HEK293 (cell line): Measurements from ENCODE around the gene CNTRL.

Source experiments
- CTCF ChIA-PET: fragments of 350-600 bp; formaldehyde crosslinking; extraction: SDS; loops from one replicate; lab custom pipeline; 2021; ENCODE audit warnings: antibody characterized with exemption; lab: Yijun Ruan, JAX
- POLR2A ChIA-PET: fragments of 300-600 bp; formaldehyde crosslinking; extraction: SDS; loops from one replicate; lab custom pipeline; 2020; ENCODE audit warnings: antibody characterized with exemption, inconsistent platforms; lab: Yijun Ruan, JAX
- H3K27ac ChIP-seq: fragments of 200-500 bp; sonication (Bioruptor generic); 2 replicates; pipeline ENCODE4 v1.5.1; 2014; ENCODE audit warnings: low read depth, low read length, control low read depth, inconsistent platforms; ENCODE audit errors: extremely low read depth
- H3K36me3 ChIP-seq, 2 experiments: fragments of 200-500 bp in 1 of 2; sonication (Bioruptor generic) in 1 of 2; 1 replicate in 1 of 2; 2 replicates in 1 of 2; pipeline ENCODE4 v1.5.1; 2014 to 2017; ENCODE audit warnings: inconsistent platforms in 2 of 2, low read length in 2 of 2; ENCODE audit not compliant: control insufficient read depth in 2 of 2, insufficient read depth in 1 of 2
- H3K4me1 ChIP-seq: fragments of 200-500 bp; sonication (Bioruptor generic); 2 replicates; pipeline ENCODE4 v1.5.1; 2014; ENCODE audit warnings: mild to moderate bottlenecking, low read length, inconsistent platforms; ENCODE audit not compliant: control insufficient read depth, insufficient read depth
- H3K4me3 ChIP-seq: 2 replicates; pipeline ENCODE4 v1.5.1; 2011; ENCODE audit warnings: low read depth, mild to moderate bottlenecking, control low read depth, low read length, moderate library complexity
- H3K9me3 ChIP-seq: fragments of 200-500 bp; sonication (Bioruptor generic); 2 replicates; pipeline ENCODE4 v1.5.1; 2014; ENCODE audit warnings: low read depth, low read length, inconsistent platforms; ENCODE audit not compliant: control insufficient read depth, insufficient read depth
- HOXC10 ChIP-seq: sonication (generic); formaldehyde crosslinking; IDR thresholded peaks from 2 replicates; pipeline ENCODE4 v1.8.1; 2023; ENCODE audit warnings: mild to moderate bottlenecking, missing genetic modification reagents
- SCRT1 ChIP-seq: fragments of 450-650 bp; formaldehyde crosslinking; IDR thresholded peaks from 2 replicates; pipeline ENCODE4 v1.5.1; 2016; ENCODE audit warnings: missing biosample characterization, missing genetic modification characterization, borderline replicate concordance
- SP2 ChIP-seq: fragments of 450-650 bp; formaldehyde crosslinking; IDR thresholded peaks from 2 replicates; pipeline ENCODE4 v1.5.1; 2016; ENCODE audit warnings: missing biosample characterization, missing genetic modification characterization
- TCF7L2 ChIP-seq: IDR thresholded peaks from 2 replicates; pipeline ENCODE4 v1.6.1; 2011; ENCODE audit warnings: low read depth, mild to moderate bottlenecking, inconsistent platforms, low read length, moderate library complexity, borderline replicate concordance
- ZFP37 ChIP-seq: fragments of 450-650 bp; formaldehyde crosslinking; IDR thresholded peaks from 2 replicates; pipeline ENCODE4 v1.5.1; 2016; ENCODE audit warnings: missing biosample characterization, missing genetic modification characterization
- ZIC2 ChIP-seq: fragments of 450-650 bp; formaldehyde crosslinking; IDR thresholded peaks from 2 replicates; pipeline ENCODE4 v1.5.1; 2016; ENCODE audit warnings: missing biosample characterization, missing genetic modification characterization
- ZNF155 ChIP-seq: fragments of 450-650 bp; formaldehyde crosslinking; IDR thresholded peaks from 2 replicates; pipeline ENCODE4 v1.5.1; 2016; ENCODE audit warnings: missing biosample characterization, missing genetic modification characterization
- ZNF2 ChIP-seq: fragments of 450-650 bp; formaldehyde crosslinking; IDR thresholded peaks from 2 replicates; pipeline ENCODE4 v1.5.1; 2016; ENCODE audit warnings: missing biosample characterization, missing genetic modification characterization
- ZNF239 ChIP-seq: fragments of 450-650 bp; formaldehyde crosslinking; IDR thresholded peaks from 2 replicates; pipeline ENCODE4 v1.5.1; 2016; ENCODE audit warnings: missing biosample characterization, missing genetic modification characterization
- ZNF292 ChIP-seq: fragments of 450-650 bp; formaldehyde crosslinking; IDR thresholded peaks from 2 replicates; pipeline ENCODE4 v1.5.1; 2016; ENCODE audit warnings: low read depth, missing biosample characterization, missing genetic modification characterization, borderline replicate concordance
- ZNF350 ChIP-seq: fragments of 450-650 bp; formaldehyde crosslinking; IDR thresholded peaks from 2 replicates; pipeline ENCODE4 v1.5.0; 2017; ENCODE audit warnings: missing biosample characterization, mild to moderate bottlenecking, missing genetic modification characterization
- ZNF473 ChIP-seq: fragments of 450-650 bp; formaldehyde crosslinking; IDR thresholded peaks from 2 replicates; pipeline ENCODE4 v1.5.1; 2017; ENCODE audit warnings: missing biosample characterization, missing genetic modification characterization
- ZNF48 ChIP-seq: fragments of 450-650 bp; formaldehyde crosslinking; IDR thresholded peaks from 2 replicates; pipeline ENCODE4 v1.5.1; 2016; ENCODE audit warnings: missing biosample characterization, missing genetic modification characterization
- ZNF529 ChIP-seq: fragments of 450-650 bp; formaldehyde crosslinking; IDR thresholded peaks from 2 replicates; pipeline ENCODE4 v1.5.1; 2017; ENCODE audit warnings: missing genetic modification characterization, missing biosample characterization; ENCODE audit not compliant: insufficient replicate concordance
- ZNF530 ChIP-seq: fragments of 450-650 bp; formaldehyde crosslinking; IDR thresholded peaks from 2 replicates; pipeline ENCODE4 v1.5.1; 2016; ENCODE audit warnings: low read depth, missing biosample characterization, missing genetic modification characterization
- ZNF596 ChIP-seq: fragments of 450-650 bp; IDR thresholded peaks from 2 replicates; pipeline ENCODE4 v1.5.0; 2018; ENCODE audit warnings: missing biosample characterization, mild to moderate bottlenecking, missing genetic modification characterization, moderate library complexity
- ZNF621 ChIP-seq: fragments of 450-650 bp; formaldehyde crosslinking; IDR thresholded peaks from 2 replicates; pipeline ENCODE4 v1.5.1; 2017; ENCODE audit warnings: missing biosample characterization, missing genetic modification characterization
- ZNF629 ChIP-seq: fragments of 450-650 bp; formaldehyde crosslinking; IDR thresholded peaks from 2 replicates; pipeline ENCODE4 v1.5.1; 2017; ENCODE audit warnings: missing biosample characterization, missing genetic modification characterization
- ZNF658 ChIP-seq: fragments of 450-650 bp; formaldehyde crosslinking; IDR thresholded peaks from 2 replicates; pipeline ENCODE4; 2016; ENCODE audit warnings: missing biosample characterization, missing genetic modification characterization
- ZNF677 ChIP-seq: fragments of 450-650 bp; IDR thresholded peaks from 2 replicates; pipeline ENCODE4 v1.5.0; 2018; ENCODE audit warnings: missing biosample characterization, mild to moderate bottlenecking, missing genetic modification characterization, moderate library complexity
- TF ChIP-seq, protein P1 (sequence below): fragments of 450-650 bp; formaldehyde crosslinking; IDR thresholded peaks from 2 replicates; pipeline ENCODE4 v1.5.1; 2016; ENCODE audit warnings: missing biosample characterization, missing genetic modification characterization
- TF ChIP-seq, protein P2 (sequence below): fragments of 450-650 bp; formaldehyde crosslinking; IDR thresholded peaks from 2 replicates; pipeline ENCODE4 v1.5.1; 2016; ENCODE audit warnings: missing biosample characterization, missing genetic modification characterization
- TF ChIP-seq, protein P3 (sequence below): fragments of 450-650 bp; formaldehyde crosslinking; IDR thresholded peaks from 2 replicates; pipeline ENCODE4 v1.5.1; 2016; ENCODE audit warnings: missing biosample characterization, missing genetic modification characterization
- TF ChIP-seq, protein P4 (sequence below): fragments of 450-650 bp; formaldehyde crosslinking; IDR thresholded peaks from 2 replicates; pipeline ENCODE4 v1.5.1; 2016; ENCODE audit warnings: missing biosample characterization, missing genetic modification characterization
- TF ChIP-seq, protein P5 (sequence below): fragments of 450-650 bp; formaldehyde crosslinking; IDR thresholded peaks from 2 replicates; pipeline ENCODE4 v1.5.1; 2016; ENCODE audit warnings: missing biosample characterization, missing genetic modification characterization
- TF ChIP-seq, protein P6 (sequence below): fragments of 450-650 bp; formaldehyde crosslinking; IDR thresholded peaks from 2 replicates; pipeline ENCODE4 v1.5.1; 2016; ENCODE audit warnings: missing biosample characterization, missing genetic modification characterization

The CNTRL gene

DNA sequence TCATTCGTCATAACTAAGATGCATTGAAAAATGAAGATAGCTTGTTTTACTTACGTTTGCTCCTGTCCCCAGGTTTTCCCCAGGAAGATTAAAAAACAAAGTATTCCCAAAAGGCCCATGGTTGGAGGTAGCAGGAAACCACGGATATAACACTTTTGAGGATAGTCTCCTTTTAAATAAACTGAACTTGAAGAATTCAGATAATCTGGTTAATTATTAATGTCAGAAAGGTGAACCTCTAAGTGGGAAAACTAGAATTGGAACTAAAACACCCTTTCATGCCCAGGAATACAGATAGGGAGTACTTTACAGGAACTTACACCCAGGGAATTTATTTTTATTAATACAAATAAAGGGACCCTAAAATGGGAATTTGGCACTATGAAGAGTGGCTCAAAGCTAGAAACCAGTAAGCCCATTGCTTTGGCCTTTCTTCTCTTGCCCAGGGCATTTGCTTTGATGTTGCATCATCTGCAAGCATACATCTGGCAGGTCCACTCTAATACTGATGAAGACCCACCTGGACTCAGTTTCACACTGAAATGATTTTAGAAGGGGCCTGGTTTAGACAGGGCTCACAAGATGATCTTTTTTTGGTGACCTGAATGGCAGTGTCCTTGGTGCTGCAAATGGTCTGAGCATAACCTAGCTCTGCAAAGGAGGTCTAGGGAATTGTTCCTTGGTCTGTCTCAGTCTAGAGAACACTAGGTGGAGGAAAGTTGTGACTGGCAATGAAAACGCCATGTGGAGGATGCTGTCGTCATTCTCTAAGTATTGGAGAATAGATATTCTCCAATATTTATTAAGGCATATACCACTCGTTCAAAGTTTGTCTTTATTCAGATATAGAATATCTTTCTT is 24.4 kb upstream of the CNTRL start, which contains the start of gene C5:
Gene C5, minus strand, starts transcription at position 148 of the 861 bp plus-strand sequence. Its CDS starts 29 bp downstream, at position 119.
- no peaks in the 10 kb centered on the region for H3K4me1 ChIP-seq
- CTCF ChIA-PET, result interaction anchor here (0.6 to 4.9 kb wide), 7 partner anchors 10 to 255 kb away, joined by 3 to 45 read pairs (median 4); no protein-coding TSS in a partner anchor
- H3K4me3 ChIP-seq, result no peak within 1 kb of the TSS
- TF ChIP-seq ZFP37 (tag by site-specific recombination) (no peak), ZIC2 (tag by site-specific recombination) (no peak), ZNF596 (tag by site-specific recombination) (no peak), HOXC10 (CRISPR knock-in tag) (no peak), ZNF677 (tag by site-specific recombination) (no peak), ZNF2 (no peak), ZNF473 (no peak), ZNF350 (tag by site-specific recombination) (no peak), SCRT1 (tag by site-specific recombination) (no peak), ZNF155 (tag by site-specific recombination) (no peak), ZNF239 (tag by site-specific recombination) (no peak), ZNF530 (tag by site-specific recombination) (no peak), ZNF529 (tag by site-specific recombination) (no peak), ZNF292 (tag by site-specific recombination) (no peak), ZNF658 (tag by site-specific recombination) (no peak)
- TF ChIP-seq, protein P1, sequence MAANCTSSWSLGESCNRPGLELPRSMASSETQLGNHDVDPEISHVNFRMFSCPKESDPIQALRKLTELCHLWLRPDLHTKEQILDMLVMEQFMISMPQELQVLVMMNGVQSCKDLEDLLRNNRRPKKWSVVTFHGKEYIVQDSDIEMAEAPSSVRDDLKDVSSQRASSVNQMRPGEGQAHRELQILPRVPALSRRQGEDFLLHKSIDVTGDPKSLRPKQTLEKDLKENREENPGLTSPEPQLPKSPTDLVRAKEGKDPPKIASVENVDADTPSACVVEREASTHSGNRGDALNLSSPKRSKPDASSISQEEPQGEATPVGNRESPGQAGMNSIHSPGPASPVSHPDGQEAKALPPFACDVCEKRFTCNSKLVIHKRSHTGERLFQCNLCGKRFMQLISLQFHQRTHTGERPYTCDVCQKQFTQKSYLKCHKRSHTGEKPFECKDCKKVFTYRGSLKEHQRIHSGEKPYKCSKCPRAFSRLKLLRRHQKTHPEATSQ (tag by site-specific recombination), result no peak
- TF ChIP-seq, protein P2, sequence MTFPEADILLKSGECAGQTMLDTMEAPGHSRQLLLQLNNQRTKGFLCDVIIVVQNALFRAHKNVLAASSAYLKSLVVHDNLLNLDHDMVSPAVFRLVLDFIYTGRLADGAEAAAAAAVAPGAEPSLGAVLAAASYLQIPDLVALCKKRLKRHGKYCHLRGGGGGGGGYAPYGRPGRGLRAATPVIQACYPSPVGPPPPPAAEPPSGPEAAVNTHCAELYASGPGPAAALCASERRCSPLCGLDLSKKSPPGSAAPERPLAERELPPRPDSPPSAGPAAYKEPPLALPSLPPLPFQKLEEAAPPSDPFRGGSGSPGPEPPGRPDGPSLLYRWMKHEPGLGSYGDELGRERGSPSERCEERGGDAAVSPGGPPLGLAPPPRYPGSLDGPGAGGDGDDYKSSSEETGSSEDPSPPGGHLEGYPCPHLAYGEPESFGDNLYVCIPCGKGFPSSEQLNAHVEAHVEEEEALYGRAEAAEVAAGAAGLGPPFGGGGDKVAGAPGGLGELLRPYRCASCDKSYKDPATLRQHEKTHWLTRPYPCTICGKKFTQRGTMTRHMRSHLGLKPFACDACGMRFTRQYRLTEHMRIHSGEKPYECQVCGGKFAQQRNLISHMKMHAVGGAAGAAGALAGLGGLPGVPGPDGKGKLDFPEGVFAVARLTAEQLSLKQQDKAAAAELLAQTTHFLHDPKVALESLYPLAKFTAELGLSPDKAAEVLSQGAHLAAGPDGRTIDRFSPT, result no peak
- TF ChIP-seq, protein P3, sequence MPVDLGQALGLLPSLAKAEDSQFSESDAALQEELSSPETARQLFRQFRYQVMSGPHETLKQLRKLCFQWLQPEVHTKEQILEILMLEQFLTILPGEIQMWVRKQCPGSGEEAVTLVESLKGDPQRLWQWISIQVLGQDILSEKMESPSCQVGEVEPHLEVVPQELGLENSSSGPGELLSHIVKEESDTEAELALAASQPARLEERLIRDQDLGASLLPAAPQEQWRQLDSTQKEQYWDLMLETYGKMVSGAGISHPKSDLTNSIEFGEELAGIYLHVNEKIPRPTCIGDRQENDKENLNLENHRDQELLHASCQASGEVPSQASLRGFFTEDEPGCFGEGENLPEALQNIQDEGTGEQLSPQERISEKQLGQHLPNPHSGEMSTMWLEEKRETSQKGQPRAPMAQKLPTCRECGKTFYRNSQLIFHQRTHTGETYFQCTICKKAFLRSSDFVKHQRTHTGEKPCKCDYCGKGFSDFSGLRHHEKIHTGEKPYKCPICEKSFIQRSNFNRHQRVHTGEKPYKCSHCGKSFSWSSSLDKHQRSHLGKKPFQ (tag by site-specific recombination), result no peak
- no peaks in the 10 kb centered on the region for H3K36me3 ChIP-seq
- H3K9me3 ChIP-seq, result no peaks in the 10 kb centered on the region
- POLR2A ChIA-PET, result no interaction called here
- no peak within 1 kb of the TSS for H3K27ac ChIP-seq

DNA sequence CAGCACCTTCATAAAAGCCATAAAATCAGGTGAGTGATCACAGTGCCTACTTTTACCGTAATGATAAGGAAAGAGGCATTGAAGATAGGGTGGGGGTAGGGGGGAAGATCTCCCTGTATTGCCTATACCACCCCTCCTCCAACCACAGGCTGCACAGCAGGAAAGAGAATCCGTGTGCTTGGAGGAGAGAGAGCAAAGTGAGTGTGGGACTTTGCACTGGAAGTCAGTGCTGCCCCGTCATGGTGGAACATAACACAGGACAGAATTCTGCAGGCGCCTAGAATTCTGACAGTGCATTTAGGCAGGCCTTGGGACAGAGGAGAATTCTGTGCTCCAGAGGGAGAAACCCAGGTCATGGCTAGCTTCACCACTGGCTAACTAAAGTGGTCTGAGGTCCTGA is 21.2 kb upstream of the CNTRL start:
- H3K27ac ChIP-seq, result no peak overlapping the region
- CTCF ChIA-PET, result interaction anchor here (0.7 kb wide), 1 partner anchor 54 kb away, joined by 3 read pairs; no protein-coding TSS in a partner anchor
- H3K9me3 ChIP-seq, result no peaks in the 10 kb centered on the region
- no peak overlapping the region for H3K4me3 ChIP-seq
- POLR2A ChIA-PET, result no interaction called here
- H3K36me3 ChIP-seq, result no peaks in the 10 kb centered on the region
- H3K4me1 ChIP-seq, result no peaks in the 10 kb centered on the region
- no peak for TF ChIP-seq ZNF48 (tag by site-specific recombination)
- TF ChIP-seq, protein P4, sequence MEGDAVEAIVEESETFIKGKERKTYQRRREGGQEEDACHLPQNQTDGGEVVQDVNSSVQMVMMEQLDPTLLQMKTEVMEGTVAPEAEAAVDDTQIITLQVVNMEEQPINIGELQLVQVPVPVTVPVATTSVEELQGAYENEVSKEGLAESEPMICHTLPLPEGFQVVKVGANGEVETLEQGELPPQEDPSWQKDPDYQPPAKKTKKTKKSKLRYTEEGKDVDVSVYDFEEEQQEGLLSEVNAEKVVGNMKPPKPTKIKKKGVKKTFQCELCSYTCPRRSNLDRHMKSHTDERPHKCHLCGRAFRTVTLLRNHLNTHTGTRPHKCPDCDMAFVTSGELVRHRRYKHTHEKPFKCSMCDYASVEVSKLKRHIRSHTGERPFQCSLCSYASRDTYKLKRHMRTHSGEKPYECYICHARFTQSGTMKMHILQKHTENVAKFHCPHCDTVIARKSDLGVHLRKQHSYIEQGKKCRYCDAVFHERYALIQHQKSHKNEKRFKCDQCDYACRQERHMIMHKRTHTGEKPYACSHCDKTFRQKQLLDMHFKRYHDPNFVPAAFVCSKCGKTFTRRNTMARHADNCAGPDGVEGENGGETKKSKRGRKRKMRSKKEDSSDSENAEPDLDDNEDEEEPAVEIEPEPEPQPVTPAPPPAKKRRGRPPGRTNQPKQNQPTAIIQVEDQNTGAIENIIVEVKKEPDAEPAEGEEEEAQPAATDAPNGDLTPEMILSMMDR (tag by site-specific recombination), result no peak
- TF ChIP-seq SP2 (tag by site-specific recombination), result no peak
- no peak for TF ChIP-seq ZNF629 (tag by site-specific recombination)
- TF ChIP-seq, protein P5, sequence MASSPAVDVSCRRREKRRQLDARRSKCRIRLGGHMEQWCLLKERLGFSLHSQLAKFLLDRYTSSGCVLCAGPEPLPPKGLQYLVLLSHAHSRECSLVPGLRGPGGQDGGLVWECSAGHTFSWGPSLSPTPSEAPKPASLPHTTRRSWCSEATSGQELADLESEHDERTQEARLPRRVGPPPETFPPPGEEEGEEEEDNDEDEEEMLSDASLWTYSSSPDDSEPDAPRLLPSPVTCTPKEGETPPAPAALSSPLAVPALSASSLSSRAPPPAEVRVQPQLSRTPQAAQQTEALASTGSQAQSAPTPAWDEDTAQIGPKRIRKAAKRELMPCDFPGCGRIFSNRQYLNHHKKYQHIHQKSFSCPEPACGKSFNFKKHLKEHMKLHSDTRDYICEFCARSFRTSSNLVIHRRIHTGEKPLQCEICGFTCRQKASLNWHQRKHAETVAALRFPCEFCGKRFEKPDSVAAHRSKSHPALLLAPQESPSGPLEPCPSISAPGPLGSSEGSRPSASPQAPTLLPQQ (tag by site-specific recombination), result no peak
- no peak for TF ChIP-seq TCF7L2
- TF ChIP-seq, protein P6, sequence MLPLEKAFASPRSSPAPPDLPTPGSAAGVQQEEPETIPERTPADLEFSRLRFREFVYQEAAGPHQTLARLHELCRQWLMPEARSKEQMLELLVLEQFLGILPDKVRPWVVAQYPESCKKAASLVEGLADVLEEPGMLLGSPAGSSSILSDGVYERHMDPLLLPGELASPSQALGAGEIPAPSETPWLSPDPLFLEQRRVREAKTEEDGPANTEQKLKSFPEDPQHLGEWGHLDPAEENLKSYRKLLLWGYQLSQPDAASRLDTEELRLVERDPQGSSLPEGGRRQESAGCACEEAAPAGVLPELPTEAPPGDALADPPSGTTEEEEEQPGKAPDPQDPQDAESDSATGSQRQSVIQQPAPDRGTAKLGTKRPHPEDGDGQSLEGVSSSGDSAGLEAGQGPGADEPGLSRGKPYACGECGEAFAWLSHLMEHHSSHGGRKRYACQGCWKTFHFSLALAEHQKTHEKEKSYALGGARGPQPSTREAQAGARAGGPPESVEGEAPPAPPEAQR (tag by site-specific recombination), result no peak
- TF ChIP-seq ZNF621 (tag by site-specific recombination), result no peak
